Activated T-helper 1 cell treated with Interleukin-2 at 50 U/mL for 16 hours (primary cell): ENCODE results near the gene PYGO1.
"Not testable (repeated sequence)": the region's sequence is repeated elsewhere in the genome, so short reads cannot be mapped to it uniquely, and the experiment has no call there.

ENCODE experiments used
- DNase-seq: peaks from one replicate; pipeline ENCODE4 v3.0.0-alpha.2; 2020; ENCODE audit warnings: low read depth

Gene PYGO1, protein sequence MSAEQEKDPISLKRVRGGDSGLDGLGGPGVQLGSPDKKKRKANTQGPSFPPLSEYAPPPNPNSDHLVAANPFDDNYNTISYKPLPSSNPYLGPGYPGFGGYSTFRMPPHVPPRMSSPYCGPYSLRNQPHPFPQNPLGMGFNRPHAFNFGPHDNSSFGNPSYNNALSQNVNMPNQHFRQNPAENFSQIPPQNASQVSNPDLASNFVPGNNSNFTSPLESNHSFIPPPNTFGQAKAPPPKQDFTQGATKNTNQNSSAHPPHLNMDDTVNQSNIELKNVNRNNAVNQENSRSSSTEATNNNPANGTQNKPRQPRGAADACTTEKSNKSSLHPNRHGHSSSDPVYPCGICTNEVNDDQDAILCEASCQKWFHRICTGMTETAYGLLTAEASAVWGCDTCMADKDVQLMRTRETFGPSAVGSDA

DNA sequence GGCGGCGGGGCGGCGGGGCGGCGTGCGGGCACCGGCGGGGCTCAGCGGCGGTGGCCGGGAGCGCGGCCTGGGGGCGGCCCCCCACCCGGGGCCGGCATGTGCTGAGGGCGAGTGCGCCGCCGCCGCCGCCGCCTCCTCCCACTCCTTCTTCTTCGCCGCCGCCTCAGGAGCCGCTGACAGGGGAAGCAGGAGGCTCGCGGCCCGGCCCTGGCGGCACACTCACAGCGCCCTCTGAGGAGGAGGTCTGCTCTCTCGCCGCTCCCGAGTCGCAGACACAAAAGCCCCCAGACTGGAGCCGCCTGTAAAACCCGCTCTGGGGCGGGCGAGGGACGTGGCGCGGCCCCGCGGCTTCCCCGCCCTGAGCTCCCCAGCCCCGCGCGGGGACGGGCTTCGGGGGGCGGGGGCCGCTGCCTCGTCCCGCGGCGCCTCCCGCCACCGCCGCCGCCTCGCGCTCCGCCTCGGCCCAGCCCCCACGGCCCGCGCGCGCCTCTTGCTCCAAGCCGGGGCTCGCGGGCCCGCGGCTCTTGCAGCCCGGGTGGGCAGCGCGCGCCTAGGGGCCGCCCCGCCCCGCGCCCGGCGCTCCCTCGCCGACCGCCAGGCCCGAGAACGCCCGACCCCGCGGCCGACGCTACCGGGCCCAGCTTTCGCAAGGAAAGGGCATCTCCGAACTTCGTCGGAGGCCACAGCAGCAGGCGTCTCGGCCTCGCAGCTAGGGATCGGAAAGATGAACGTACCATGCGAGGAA, at the start of gene PYGO1:
Gene PYGO1 (minus strand): TSS at position 276 of the 745 bp plus-strand sequence. CDS start 462 bp downstream, outside the sequence.
- no peak for DNase-seq

DNA sequence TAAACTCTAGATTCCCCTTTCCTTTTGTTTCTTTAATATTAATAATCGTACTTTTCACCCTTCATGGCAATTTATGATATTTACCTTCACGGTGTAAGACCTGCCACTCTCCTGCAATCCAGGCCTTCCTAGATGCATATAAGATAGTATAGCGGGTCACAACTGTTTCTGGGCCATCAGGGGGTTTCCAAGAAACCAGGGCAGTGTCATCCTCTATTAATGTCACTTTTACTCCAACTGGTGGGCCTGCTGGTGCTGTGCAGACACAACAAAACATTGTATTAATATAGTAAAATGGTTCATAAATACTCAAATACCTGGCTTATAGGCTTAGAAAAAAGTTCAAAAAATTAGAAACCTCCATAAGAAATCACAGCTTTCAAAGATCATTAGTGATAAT, 48.9 kb upstream of the PYGO1 start:
- DNase-seq: no peak

DNA sequence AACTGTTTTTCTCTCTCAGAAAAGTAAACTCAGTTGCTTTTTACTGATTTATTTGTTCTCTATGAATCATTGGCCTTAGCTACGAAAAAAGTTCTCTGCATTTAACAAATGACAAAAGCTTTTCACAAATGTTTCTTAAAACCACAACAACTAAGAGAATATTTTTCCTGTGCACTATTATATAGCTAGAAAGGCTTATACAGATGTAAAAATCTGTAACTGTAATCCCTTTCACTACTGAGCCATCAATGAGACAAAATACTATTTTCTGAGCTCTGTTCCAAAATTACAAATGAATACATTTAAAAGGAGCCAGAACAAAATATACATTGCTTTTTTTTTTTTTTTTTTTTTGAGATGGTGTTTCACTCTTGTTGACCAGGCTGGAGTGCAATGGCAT, 45.6 kb upstream of the PYGO1 start:
- no peak for DNase-seq

DNA sequence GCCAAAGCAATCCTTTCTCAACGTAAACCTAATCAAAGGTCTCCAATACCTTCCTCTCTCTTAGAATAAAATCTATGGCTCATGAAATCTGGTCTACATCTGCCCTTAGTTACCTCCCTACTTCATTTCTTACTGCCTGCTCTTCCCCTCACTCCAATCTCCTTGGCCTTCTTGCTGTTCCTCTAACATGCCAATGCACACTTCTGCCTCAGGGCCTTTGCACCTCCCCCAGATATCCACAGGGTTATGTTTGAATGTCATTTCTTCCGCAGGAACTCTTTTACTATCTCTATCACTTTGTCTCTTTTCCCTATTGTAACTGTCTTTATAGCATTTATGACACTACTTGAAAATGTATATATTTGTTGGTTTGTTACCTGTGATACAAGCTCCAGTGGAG, 44.3 kb upstream of the PYGO1 start:
- DNase-seq: no peak

DNA sequence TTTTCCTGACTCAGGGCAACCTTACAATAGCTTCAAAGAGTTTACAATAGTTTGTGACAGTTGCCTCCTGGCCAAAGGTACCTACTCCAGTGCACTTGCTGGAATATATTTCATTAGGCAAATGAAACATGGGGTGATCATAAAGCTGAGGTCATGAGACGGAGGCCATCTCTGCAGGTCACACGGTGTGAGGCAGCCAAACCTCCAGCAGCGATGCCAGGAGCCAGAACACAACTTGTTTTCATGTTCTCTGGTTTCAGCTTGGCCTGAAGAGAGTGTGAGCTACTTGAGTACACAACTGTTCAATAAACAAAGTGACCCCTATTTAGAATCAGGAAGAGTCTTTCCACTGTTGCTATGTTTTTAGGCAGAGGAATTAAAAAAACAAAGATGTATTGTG, 42.7 kb upstream of the PYGO1 start:
- DNase-seq: no peak

DNA sequence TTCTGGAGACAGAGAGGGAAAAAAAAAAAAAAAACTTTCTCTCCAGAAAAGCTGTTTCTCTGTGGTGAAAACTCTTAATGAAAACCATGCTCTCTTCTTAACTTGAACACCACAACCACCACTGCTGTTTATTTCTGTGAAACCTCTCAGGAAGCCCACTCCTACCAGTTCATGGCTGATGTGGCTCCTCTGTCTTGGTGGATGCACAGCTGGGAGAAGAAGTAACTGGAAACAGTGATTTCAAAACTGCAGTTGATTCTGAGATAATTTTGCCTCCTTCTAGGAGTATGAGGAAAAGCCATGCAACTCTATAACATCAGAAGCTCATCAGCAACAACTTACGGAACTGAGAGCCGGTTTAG, 40.2 kb upstream of the PYGO1 start:
- no peak for DNase-seq

DNA sequence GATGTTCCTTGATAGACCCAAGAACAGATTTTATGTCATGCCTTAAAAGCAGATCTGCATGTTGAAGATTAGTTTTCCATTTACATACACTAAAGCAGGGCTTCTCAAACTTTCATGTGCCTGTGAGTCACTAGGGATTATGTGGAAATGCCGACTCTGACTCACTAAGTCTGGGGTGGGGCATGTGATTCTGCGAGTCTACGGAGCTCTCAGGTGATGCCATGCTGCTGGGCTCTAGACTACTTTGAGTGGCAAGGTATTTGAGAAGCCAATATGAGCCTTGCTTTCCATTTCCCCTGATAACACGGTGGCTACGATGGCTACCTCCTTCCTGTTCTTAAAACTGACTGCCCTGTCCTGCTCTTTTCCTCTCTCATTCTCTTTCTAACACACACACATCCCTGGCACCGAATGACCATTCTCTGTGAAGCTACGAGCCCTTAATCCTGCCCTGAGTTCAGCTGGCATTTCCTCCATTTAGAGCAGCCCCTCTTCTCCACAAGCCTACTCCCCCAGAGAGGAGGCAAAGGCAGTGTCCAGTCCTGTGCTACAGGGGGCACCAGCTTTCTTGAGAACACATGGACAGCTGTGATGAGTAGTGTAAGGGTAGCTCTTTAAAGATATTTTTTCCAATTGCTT, 39.7 kb upstream of the PYGO1 start:
- DNase-seq: no peak

DNA sequence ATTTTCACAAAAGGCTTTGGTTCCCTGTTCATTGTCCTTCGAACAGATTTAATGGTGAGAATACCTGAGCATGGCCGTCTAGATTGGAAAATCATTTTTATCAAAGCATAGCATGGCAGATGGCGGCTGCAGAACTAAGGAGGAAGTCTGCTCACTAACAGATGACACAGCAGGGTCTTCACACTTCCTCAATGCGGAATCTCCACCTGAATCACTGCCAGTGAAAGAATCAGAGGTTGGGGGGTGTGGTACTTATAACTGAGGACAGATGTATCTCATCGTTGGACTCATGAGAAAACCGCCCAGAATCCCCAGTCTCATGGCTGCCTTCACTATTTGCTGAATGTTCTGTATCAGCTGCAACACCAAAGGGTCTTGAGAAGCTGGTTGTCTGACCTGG, 31.6 kb upstream of the PYGO1 start:
- no peak for DNase-seq

DNA sequence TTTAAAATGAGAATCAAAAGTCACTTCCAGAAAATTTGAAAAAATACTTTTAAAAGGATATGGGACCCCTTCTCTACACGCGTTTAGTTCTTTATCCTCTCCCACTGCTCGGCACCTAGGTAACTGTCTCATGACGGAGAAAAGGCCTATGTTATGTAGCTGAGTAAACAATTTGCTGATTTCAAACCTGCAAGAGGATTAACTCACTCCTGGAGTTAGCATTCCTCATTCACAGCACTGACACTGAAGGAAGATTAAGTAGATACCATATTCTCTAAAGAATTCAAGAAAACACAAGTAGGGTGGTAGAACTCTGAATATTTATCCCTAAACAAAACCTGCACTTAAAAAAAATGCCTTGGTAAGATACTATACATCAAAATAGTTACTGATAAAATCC, 30.2 kb upstream of the PYGO1 start:
- no peak for DNase-seq

DNA sequence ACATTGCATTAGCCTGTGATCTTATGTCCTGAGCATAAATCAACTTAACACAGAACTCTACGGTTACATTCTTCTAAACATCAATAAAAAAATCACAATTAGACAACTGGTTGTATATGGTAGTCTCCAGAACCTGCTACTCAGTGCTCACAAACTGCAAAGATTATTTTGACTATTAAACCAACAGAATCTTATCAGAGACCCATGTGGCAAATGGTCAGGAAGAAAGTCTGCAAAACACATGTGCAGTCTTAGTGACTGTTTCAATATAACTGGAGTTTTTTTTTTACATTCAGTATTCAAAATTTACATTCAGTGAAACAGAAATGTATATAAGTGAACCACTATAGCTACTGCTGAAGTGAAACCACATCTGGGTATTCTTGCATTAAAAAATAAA, 27.3 kb upstream of the PYGO1 start:
- no peak for DNase-seq

DNA sequence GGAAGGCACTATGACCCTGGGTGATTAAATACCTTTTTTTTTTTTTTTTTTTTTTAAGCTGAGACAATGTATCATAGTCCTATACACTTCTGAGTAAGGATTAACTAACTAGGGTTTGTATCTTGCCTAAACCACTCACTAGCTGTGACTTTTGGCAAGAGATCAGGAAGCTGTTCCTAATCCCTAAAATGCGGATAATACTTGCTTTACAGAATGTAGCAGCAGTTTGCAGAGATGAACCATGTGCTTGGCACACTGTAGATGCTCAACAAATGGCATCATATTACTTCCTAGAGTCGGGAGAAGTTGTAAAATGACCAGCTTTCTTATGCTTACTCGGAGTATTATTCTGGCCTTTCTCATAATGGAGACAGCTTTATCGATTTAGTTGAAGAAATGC, 25.6 kb upstream of the PYGO1 start:
- DNase-seq: no peak

DNA sequence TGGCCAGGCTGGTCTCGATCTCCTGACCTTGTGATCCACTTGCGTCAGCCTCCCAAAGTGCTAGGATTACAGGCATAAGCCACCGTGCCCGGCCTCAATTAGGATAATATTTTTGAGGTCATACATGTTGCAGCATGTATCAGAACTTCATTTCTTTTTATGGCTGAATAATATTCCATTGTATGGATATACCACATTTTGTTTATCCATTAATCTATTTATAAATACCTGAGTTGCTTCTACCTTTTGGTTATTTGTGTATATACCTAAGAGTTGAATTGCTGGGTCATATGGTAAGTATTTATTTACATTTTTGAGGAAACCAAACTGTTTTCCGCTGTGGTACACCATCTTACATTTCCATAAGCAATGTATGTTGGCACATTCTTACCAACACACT, 18.1 kb upstream of the PYGO1 start:
- no peak for DNase-seq

DNA sequence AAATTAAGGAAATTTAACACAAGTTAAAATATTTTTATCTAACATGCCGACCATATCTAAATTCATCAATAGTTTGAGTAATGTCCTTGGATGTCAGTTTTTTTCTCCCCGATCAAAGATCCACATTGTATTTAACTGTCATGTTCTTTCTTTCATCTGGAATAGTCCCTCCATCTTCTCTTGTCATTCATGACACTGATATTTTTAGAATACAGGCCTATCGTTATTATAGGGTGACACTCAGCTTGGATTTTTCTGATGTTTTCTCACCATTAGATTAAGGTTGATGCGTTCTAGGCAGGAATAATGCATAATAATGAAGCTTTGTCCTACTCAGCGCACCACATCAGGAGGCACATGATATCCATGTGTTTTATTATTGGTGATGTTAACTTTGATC, 13.2 kb upstream of the PYGO1 start:
- no peak for DNase-seq

DNA sequence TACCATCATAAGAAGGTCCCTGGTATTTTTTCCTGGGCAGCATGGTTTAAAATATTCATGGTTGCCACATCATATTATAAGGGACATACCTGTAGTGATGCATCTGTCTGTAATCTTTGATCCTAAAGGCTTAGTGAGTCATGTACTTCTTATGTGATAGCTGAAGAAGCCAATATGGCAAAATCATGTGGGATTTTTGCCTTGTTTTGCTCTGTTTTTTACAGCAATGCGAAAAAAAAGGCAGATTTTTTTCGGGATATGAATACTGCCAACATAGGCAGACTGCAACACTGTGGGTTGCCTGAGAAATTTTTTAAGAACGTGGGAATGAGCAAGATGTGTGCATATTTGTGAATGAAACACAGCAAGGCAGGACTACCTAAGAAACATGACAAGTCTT, 11.3 kb upstream of the PYGO1 start:
- DNase-seq: no peak

DNA sequence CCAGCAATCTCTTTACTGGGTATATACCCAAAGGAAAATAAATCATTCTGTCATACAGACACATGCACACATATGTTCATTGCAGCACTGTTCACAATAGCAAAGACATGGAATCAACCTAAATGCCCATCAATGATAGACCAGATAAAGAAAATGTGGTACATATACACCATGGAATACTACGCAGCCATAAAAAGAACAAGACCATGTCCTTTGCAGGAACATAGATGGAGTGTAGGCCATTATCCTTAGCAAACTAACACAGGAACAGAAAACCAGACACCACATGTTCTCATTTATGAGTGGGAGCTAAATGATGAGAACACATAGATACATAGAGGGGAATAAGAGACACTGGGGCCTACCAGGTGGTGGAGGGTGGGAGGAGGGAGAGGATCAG, 4.9 kb upstream of the PYGO1 start:
- DNase-seq: not testable (repeated sequence)

DNA sequence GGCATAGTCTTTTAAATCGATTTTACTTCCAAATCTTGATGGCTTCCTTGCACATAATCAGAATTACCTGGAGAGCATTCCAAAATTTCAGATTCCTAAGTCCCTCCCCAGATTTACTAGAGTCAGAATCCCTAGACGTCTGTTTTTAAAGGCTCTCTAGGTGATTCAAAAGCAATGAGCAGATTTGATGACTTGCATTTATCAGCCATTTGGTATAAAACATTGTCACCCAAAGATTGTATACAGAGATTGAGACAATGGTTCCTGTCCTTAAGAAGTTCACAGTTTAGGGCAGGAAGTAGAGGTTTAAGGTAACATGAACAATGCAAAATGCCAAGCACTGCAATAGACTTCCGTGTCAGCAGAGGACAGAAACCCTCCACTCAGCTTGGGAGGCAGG, 2.6 kb upstream of the PYGO1 start:
- DNase-seq: no peak

DNA sequence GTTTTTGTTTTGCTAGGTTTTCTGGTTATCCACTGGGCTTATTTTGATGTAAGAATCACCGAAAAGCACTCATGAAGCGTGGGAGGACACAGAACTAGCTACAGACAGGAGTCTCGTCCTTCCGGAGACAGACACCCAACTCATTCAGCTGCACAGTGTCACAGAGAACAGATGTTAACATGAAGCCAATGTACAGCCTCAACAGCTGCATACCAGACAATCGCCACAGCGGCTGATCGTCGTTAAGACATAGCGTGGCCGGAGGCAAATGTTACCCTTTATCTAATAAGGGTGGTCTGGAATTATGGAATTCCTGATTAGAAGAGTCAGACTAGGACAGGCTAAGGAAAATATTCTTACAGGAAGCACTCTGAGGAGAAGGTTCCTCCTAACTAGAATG, 1.1 kb upstream of the PYGO1 start:
- no peak for DNase-seq

DNA sequence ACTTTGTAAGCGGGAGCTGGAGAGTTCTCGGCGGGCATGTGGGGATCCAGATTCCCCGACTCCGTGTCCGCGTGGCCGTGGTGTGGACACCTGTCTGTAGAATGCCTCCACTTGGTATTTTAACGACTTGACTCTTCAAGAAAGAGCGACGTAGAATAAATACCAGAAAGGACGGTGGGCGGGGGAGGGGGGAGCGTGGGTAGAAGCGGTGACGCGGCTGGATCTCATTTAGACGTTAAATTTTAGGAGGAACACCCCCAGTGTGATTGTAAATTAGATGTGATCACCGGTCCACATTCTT, 620 bp upstream of the PYGO1 start:
- DNase-seq: no peak

DNA sequence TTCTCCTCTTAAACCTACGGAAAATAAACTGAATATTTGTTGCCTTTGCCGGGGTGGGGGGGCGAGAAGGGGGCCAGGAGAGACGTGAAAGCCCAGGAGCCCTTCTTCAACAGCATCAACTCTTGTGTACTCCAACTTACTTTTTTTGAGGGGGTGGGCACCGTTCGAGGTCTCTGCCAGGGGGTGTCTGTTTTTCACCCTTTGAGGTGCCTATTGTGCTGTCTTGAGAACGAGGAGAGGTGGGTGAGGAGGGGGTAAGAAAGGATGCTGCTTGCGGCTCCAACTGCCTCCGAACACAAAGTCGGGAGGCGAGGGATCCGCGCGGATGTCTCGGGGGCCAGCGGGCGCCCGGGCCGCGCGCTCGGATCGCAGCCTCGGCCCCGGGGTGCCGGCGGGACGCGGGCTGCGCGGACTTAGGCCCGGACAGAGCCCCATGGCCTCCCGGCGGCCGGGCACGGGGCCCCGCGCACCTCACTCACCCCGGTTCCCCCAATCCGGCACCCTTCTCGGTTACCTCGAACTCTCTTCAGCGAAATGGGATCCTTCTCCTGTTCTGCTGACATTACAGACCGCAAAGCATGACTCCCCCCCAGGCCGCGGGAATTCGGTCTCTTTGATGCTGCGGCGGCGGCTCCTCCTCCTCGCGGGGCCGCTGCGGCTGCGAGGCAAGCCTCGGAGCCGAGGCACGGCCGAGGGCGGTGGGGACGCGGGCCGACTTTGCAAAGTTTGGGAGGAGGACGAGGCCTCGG, 650 bp downstream of the PYGO1 start:
- DNase-seq: no peak

DNA sequence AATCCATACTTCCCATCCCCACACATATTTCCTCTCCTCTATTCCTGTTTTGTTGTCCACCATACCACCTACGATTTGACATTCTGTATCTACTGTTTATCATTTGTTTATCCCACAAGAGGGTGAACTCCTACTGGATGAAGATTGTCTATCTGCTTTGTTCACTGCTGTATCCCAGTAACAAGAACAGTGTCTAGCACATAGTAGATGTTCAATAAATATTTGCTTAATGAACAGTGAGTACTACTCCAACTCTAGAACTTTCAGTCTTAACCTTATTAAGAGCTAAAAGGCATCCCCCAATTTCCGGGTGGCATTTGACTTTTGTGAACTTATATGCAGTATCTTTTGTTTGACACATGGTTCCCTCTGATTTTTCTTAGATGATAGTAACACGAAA, 1.3 kb downstream of the PYGO1 start:
- no peak for DNase-seq

DNA sequence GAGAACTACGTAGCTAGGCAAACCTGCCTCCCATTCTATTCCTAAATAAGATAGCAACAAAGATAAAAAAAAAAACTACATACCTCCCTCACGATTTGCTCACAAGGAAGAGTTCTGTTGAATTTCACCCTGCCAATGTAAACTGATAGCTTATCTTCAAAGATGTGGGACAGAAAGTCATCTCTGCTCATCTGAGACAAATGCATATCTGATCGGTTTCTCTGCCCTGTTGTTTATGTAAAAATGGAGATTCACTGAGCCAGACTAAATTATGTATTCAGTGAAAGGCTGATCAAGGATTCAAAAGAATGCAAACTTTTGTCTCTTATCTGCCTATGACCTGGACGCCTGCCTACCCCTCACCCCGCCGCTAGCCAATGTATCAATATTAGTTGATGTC, 11.2 kb downstream of the PYGO1 start:
- DNase-seq: no peak

DNA sequence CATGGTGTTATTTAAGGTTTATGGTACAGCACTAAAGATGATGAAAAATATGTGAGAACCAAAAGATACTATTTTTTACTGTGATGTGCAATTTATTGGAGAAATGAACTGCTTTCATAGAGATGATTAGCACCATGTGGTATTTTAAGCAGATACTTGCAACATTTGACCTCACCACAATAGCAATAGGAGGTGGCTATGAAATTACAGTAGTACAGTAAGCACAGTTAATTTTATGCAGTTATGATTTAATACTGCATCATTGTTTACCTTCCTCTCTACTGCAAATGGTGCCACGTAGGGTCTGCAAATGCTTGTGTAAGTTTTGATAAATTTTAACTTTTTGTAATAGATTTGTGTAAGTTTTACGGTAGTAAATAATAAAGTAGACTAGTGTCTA, 14.0 kb downstream of the PYGO1 start:
- no peak for DNase-seq

DNA sequence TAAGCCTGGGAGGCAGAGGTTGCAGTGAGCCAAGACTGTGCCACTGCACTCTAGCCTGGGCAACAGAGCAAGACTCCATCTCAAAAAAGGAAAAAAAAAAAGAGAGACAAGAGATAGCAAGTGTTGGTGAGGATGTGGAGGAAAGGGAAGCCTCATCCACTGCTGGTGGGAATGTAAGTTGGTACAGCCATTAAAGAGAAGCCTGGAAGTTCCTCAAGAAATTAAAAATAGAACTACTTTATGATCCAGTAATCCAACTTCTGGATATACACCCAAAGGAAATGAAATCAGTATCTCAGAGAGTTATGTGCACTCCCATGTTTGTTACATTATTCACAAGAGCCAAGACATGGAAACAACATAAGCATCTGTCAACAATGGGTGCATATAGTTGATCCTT, 14.9 kb downstream of the PYGO1 start:
- no peak for DNase-seq
